Smooth muscle cell of the brain vasculature (primary cell): Measurements from ENCODE around the gene NPHP1.
"Not testable (repeated sequence)": the region's sequence is repeated elsewhere in the genome, so short reads cannot be mapped to it uniquely, and the experiment has no call there.

Experiments
- DNase-seq: peaks from one replicate; pipeline ENCODE4 v3.0.0-alpha.2; 2012; ENCODE audit warnings: low read depth, low spot score

The NPHP1 gene

DNA sequence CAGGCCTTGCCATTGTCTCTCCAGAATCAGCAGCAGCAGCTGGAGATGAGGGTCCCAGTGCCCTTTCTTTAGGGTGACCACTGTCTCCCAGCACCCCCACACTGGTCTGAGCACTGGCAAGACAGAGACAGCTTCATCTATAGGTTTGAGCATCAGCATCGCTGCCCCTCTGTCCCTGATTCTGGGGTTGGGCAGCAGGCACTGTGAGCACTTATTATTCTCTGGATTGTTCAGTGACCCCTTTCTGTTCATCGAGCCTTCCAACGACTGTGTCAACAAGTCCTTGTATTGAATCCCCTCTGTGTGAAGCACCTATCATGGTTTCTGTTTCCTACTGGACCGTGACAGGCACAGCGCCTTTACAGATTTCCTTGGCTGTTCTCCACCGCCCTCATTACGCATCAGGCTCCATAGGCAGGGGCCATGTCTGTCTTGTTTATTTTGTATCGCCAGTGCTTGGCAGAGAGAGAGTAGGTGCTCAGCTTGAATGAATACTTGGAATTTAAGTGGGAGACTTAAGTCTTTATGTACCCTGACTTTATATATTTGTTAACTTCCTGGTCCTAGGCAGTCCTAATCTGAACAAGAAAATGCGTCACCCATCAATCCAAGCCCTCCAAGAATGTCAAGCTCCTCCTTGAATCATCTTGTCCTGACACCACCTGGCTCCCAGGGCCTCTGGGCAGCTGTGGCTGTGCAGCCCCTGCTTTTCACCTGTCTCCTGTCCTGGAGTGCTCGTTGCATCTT lies 100.6 kb downstream of the NPHP1 start:
- DNase-seq: no peak

DNA sequence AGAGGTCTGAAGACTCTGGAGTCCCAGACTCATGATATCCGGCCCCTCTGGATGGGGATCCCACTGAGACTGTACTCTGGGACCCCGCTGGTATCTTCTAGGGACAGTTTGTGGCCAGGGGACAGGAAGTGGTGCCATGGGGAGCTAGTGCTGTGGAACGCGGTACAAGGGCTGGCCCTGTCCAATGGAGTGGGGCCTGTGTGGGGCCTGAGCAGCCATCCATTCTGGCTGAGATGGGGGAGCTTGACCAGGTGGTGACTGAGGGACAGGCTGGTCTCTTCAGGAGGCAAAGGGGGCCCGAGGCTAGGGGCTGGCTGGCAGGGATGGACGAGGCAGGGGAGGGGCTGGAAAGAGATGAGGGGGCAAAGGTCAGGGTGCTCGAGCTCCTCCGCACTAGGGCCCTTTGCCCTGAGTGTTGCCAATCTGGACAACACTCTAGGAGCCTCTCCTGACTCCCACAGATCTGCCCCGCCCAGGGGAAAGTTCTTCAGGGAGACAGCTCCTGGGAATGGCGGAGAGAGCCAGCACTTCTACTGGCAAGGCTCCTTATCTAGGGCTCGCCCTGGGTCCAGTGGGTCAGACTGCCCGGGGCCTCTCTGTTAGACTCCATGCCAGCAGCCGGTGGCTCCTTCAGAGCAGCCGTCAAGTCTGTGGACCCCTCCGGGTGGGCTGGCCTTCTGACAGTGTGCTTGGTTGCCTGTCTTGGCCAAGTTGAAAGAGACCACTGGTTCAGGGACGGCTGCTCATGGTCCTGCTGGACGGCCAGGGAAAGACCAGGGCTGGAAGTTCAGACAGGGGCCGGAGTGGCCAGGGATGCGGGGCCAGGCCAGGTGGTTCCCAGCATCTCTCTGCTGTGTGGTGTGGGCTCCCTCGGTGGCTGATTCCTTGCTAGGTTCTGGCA lies 101.5 kb downstream of the NPHP1 start:
- no peak for DNase-seq

DNA sequence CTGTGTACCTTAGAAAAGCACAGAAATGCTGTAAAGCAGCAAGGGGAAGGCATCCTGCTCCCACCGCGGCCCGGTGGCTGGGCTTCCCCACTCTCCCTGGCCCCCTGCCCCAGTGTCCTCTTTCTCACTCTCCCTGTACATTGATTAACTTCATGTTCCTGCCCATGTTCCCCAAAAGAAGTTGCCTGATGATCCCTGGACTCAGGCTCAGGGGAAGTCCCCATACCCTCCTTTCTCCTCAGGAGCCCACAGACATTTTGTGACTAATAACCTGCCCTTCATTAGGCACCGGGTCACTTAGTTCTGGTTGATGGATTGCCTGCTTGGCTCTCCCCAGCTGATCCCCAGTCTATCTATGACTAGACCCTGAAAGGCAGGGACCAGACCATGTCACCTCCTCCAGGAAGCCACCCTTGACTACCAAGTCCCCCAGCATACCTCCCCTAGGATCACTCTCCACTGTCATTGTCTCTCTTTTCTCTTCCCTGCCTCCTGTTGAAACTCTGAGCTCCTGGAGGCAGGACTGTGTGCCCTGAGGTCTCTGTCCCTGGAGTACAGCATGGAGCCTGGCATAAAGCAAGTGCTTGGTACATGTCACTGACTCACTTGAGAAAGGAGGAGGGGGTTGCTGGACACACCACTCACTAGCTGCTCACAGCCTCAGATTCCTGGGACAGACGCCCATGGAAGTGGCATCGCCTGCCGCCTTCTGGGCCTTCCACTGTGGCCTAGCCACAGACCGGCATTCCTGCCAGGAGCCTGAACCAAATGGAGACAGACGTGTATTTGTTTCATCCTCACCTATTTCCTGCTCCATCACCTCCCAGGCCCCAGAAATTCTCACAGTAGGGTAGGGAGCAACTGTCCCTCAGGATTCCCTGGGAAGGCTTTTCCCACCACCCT lies 102.7 kb downstream of the NPHP1 start:
- DNase-seq: no peak

DNA sequence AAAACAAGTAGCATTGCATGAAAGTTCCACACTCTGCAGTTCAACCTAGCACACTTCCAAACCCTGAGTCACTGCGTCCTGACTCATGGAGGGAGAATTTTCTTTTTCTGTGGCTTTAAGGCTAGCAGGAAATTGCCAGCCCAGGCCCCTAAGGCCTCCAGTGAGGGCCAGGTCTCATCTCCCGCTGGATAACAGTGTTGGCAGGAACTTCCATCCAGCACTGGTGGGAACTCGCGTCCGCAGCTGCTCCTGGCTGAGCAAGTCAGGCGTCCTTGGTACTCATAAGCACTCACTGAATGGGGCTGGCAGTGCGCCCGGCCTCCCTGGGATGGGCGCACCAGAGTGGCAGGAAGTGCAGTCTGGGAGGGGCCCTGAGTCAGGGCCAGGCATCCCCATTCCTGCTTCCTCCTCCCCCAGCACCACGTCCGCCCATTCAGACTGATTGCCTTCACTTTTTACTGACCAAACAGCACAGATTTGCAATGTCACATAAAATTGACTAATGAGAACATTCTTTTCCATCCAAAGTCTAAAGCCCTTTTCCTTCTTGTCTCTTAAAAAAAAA lies 103.5 kb downstream of the NPHP1 start:
- DNase-seq: peak; percentile 99

DNA sequence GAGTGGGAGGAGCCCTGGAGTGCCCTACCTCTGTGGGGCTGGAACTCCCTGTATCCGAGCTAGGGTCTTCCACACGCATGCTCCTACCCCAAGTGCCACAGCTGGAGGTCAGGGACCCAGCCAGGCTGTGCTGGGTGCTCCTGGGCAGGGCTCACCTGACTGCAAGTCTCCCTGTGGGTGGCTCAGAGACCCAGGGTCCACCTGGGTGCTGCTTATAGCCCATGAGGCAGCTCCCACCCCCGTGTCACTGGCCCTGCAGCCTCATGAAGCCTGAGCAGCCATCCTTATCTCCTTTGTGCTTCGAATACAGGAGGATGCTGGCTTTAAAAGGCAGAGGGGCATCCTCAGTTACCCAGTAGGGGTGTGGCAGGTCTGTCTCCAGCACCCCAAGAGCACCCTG lies 103.9 kb downstream of the NPHP1 start:
- DNase-seq: not testable (repeated sequence)

DNA sequence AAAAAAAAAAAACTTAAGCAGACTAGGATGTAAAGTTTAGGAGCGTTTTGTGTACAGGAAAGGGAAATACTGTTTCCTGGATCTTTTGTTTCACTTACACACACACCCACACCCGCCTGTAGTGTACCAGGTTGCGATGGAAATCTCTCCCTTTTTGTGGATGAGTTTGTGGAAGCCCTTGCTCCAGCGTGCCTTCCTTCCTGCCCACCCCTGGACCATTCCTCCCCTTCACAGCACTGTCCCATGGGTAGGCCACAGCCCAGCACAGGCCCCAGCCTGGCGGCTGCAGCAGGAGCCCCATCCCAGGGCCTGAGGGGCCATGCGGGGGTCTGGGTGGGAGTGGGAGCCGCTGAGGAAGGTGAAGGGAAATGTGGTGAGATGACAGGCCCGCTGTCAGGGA lies 104.3 kb downstream of the NPHP1 start:
- DNase-seq: no peak

DNA sequence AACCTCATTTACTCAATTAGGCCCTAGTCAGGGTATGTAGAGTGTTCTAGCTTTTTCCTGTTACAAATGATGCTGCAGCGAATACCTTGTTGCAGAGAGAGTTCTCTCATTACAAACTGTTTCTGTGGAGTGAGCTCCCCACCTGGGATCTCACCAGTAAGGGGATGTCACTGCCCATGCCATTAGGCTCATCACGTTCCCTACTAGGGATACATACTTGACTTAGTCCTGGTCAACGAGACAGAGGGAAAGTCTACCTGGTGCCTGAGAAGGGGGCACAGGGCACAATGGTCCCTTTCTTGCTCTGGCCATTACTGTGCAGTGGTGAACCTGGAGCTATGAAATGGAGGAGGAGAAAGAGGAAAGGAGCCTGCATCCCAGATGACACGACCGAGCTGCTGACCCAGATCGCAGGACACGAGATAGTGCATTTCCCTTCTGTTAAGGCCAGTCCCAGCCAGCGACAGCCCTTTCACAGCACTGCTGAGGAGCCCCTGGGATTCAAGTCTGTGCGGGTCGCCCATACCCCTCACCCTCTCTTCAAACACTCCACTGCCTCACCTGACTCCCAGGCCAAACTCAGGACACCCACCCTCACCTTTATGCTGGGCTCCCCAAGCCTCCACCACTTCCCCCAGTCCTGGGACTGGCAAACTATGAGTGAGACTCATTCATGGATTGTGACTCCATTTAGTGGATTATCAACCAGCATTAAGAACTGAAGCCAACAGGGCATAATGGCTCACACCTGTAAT lies 105.2 kb downstream of the NPHP1 start:
- DNase-seq: no peak

DNA sequence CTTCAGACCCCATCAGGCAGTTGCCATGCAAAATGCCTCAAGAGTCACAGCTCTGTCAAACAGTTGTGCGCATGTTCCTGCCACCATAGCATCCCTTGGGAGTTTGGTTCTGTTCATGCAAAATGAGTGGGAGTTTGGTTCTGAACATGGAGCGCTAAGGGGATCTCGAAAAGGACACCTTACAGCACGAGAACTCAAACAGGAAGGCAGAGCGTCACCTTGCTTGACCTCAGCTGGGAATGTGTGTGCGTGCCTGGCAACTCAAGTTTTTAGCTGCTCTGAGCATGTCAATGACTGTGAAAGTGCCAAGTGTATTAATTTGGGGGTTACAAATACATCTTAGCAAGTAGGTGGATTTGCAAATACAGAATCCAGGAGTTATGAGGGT lies 105.8 kb downstream of the NPHP1 start:
- DNase-seq: no peak

DNA sequence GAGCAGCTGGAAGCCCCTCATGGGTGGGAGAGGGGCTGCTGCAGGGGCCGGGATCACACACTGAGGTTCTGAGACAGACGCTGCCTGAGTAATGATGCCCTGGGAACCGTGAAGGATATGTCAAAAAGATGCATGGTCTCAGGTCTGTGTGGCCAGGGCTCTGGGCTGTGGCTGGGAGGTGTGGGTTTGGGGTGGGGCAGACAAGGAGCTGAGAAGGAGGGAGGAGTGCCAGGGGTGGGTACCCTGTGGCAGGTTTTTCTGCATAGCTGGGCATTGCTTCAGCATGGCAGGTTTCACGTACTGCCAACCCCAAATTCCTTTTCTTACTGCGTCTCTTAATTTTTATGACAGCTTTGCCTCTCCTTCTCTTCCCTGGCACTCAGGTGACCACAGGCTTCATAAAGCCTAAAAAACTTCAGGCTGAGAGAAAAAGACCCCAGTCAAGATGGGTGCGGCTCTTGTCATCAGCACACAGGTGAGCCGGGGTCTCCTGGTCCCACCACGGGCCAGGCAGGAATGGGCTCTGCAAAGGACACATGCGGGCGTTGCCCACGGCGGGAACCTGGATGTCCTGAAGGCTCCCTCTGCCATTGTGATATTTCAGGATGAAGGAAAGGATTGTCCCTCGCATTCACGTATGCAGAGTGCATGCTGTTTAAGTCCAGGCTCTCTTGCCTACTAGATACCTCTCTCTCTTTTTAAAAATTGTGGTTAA lies 107.2 kb downstream of the NPHP1 start:
- no peak for DNase-seq

DNA sequence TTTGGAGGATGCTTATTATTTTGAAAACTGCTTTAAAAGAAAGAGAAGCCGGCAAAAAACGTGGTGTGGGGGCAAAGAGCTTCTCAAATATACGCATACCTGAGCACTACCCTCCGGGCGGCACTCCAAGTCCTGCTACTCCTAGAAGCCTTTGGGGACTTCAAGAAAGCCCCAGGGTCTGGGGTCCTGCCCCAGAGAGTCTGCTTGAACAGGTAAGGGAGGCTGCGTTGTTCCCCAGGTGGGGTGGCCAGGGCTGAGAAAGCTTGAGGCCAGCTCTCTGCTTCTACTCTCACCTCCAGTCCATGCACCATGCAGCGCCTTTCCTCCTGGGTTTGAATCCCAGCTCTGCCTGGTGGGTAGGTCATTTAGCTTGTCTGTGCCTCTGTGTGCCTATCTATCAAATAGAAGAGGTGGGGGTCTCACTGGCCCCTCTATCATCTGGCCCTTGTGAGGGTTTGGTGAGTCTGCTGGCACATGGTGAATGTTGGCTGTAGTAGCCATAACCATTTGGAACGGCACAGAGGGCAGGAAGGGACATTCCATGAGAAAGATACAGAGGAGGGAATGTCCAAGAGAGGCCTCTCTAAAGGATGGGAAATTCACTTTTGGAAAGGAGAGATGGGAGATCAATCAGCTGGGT lies 108.7 kb downstream of the NPHP1 start:
- no peak for DNase-seq

DNA sequence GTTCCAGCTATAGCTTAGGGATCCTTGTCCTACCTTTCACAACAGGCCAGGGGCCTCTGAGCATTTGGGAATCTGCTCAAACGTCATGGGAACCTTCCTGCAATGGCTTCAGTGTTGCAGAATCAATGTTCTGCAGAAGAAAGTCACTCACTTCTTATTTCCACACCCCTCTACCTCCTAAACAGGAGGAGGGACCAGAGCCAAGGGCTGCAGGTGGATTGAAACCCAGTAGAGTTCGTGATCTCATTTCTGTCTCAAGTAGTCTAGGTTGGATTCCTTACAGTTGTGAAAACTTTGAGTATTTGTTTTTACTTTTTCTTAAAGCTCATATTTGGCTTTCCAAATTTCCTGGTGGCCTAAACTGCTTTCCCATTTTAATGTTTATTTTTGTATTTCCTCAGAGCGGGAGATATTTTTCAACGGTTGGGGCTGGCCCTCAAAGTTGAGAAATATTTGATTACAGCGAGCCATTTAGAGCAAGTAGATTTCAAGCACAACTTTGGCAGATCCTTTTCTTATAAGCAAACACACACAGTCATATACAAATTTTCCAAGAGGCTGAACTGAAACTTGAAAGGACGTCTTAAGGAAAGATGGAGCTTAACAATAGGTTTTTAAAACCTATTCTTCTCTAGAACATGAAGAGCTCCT lies 109.8 kb downstream of the NPHP1 start:
- not testable (repeated sequence) for DNase-seq

DNA sequence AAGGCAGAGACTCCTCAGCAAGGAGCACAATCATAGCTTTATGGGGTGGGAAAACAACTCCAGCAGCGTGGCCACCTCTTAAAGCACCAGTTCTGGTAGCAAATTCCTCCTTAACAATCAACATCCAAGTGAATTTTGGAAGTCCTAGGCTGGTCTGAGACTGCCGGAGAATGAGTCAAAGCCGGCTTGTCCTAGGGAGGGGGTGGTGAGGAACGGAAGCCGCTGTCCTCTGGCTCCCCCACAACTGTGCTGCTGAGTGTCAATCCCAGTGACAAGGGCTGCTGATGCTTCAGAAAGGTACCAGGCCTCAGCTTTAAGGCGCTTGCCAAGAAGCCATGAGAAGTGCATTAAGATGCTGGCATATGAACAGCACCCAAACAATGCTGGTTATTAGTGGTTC lies 110.9 kb downstream of the NPHP1 start:
- DNase-seq: not testable (repeated sequence)

DNA sequence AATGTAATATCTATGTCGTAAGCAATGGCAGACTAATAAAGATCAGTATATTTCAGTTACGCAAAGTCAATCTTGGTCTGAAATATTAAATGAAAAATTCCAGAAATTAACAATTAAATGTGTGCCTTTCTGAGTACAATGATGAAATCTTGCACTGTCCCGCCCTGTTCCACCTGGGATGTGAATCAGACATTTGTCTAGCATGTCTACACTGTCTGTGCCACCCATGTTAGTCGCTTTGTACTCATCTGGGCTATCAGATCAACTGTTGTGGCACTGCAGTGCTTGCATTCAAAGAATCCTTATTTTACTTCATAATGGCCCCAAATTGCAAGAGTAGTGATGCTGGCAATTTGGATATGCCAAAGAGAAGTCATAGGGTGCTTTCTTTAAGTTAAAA lies 114.6 kb downstream of the NPHP1 start:
- not testable (repeated sequence) for DNase-seq

DNA sequence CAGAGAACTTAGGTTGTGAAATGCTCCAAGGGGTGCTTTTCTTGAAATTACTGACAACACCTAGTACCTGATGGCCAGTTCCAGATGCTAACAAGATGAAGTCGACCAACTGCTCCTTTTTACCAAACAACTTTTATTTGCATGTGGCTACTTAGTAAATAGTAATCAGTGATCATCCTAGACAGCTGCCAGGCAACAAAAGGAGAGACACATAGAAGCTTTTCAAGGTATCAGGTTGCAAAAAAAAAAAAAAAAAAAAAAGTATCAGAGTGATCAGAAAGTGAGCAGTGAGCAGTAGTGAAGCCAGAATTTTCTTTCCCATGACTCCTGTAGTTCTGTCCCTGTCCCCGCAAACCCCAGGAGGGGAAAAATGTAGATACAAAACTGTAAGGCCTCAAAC lies 121.1 kb downstream of the NPHP1 start:
- not testable (repeated sequence) for DNase-seq

DNA sequence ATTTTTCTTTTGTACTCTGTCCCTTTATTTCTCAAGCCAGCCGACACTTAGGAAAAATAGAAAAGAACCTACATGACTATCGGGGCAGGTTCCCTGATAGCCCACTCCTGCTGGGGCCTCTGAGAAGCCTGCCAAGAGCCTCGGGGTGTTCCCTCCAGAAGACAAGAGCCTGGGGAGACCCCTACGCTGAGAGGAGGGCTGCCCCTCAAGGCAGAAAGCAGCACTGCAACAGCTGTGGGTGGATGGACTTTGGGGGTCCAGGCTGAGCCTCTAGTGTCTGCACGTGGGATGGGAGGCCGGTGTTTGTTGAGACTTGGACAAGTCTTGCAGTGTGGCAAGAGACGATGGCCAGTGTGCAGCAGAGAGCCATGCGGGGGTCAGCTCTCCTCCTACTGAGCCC lies 121.7 kb downstream of the NPHP1 start:
- not testable (repeated sequence) for DNase-seq

DNA sequence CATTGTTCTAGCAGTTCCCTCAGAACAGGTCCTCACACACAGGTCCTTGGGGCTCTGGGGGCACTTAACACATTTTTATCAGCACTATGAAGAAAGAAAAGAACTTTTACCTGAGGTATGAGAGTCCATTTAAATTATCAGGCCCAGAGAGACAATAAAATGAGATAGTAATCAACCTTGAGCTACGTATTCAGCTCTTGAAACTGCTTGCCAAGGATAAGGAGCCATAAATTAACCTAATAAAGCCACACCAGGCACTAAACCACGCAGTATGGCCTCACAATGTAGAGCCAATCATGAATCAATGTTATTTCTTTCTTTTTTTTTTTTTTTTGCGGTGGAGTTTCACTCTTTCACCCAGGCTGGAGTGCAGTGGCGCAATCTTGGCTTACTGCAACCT lies 126.7 kb downstream of the NPHP1 start:
- not testable (repeated sequence) for DNase-seq

DNA sequence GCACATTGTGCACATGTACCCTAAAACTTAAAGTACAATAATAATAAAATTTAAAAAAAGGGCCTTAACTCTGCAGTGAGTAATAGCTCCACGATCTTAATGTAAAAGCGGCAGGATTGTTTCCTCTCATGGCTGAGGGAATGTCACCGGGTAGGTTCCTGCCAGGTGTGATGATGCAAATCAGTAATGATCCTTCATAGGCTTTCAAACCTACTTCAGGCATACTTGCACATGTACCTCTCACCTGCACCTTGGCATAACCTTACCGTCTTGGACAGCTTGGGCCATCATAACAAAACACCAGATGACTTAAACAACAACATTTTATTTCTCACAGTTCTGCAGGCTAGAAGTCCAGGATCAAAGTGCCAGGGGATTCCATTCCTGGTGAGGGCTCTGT lies 128.9 kb downstream of the NPHP1 start:
- DNase-seq: not testable (repeated sequence)
